Pancreas (tissue), 10 donors: Measurements from ENCODE around the gene SRPRB. TPM values are rescaled to one million over a fixed set of nuclear protein-coding genes. Genes with fewer than 3 reads are reported as not detected.

Experiments
- ATAC-seq, 4 donors: fragments of 200-7000 bp; cut with Tn5 transposase; one replicate each; pipeline versions ENCODE4 v1.8.0 to v1.9.1; 2020; ENCODE audit warnings: mild to moderate bottlenecking in 4 of 4, moderate library complexity in 4 of 4
- DNase-seq, 6 donors: peaks; one replicate each; pipeline ENCODE4 v3.0.0-alpha.2; 2020
- FAIRE-seq: peaks from 2 replicates; lab custom pipeline; 2012; peaks lifted over from hg19 to GRCh38; lab: Jason Lieb, UNC
- H3K27ac ChIP-seq, 4 donors: fragments of 200-600 bp; sonication (generic); 1 replicate in 3 of 4; 2 replicates in 1 of 4; pipeline versions ENCODE4 v1.5.0 to v1.8.0; 2020
- H3K27me3 ChIP-seq, 4 donors: fragments of 200-600 bp; one replicate each; pipeline ENCODE4 v1.8.0; 2021
- H3K36me3 ChIP-seq, 3 donors: fragments of 200-600 bp; sonication (generic) in 1 of 3; one replicate each; pipeline versions ENCODE4 v1.5.0 to v1.8.0; 2020 to 2021
- H3K4me1 ChIP-seq, 3 donors: fragments of 200-600 bp; one replicate each; pipeline ENCODE4 v1.8.0; 2021
- H3K4me3 ChIP-seq, 4 donors: fragments of 200-600 bp; sonication (generic) in 2 of 4; one replicate each; pipeline versions ENCODE4 v1.5.0 to v1.8.0; 2020 to 2021
- H3K9me3 ChIP-seq, 4 donors: fragments of 200-600 bp; one replicate each; pipeline ENCODE4 v1.8.0; 2021
- CTCF ChIP-seq, 4 donors: fragments of 200-600 bp; sonication (generic) in 3 of 4; IDR thresholded peaks; one replicate each; pipeline versions ENCODE4 v1.5.0 to v1.8.0; 2021; ENCODE audit warnings: antibody characterized with exemption in 4 of 4
- WGBS, 2 donors: extraction: QIAGEN DNeasy Blood & Tissue Kit; methylation state at CpG; one replicate each; pipeline ENCODE4 v1.1.7; 2013; 5-methylcytosine and 5-hydroxymethylcytosine counted together
- intact Hi-C, 3 donors: fragments of 100-400 bp; cut with DNase I; formaldehyde crosslinking; loops; one replicate each; pipeline versions ENCODE4 v1.11.1 to v1.14.2; 2022
- polyA plus RNA-seq, 2 donors: library from polyadenylated mRNA; stranded (reverse); fragments of 200-250 nt; gene quantifications; one replicate each; pipeline ENCODE4 v1.2.3, GENCODE V29; 2013
- total RNA-seq, 6 donors: library from RNA; stranded (reverse); fragmentation: NEBNext Ultra II Directional in 4 of 6; extraction: Animal tissue kit (Norgen Biotek cat#: 25700) in 4 of 6; gene quantifications; one replicate each; pipeline versions ENCODE4 v1.2.1 to v1.2.4, GENCODE V29; 2021 to 2023
- donor health status: healthy with polysubstance abuse.
- donor health status: DM: no; HTN: no; CAD: no; lungs with moderate emphysema.
- donor health status: DM: no; HTN: no; CAD: no.
- donor health status: control.
- donor health status: control.
- donor health status: Bipolar disorder and iron deficiency.
- donor health status: DM: yes; HTN: yes; CAD: no.
- donor health status: DM: no; HTN: no; CAD: no.
- donor health status: DM: no; HTN: no; CAD: no.
- donor health status: DM: yes; HTN: yes; CAD: no.

The SRPRB gene
- total and polyA plus RNA-seq, 8 donors, result 37.0 to 132 (median 75.3) TPM

GRCh38 chr3:133758964-133759739, 46.5 kb upstream of the SRPRB start:
- no peak for DNase-seq
- no peaks in the 10 kb centered on the region for H3K4me1 ChIP-seq
- FAIRE-seq, result no peak
- H3K9me3 ChIP-seq, result no peaks in the 10 kb centered on the region
- no peak overlapping the region for H3K27ac ChIP-seq
- no peak overlapping the region for H3K4me3 ChIP-seq
- no peak for ATAC-seq
- no peaks in the 10 kb centered on the region for H3K27me3 ChIP-seq
- intact Hi-C loops, result no loop called here
- TF ChIP-seq CTCF (IDR thresholded peaks at IDR 0.05), result no peak
- WGBS, 2 donors, result 90% methylated on average over 9 of the region's 9 CpGs
- H3K36me3 ChIP-seq, result no peaks in the 10 kb centered on the region

GRCh38 chr3:133759740-133760305, 45.8 kb upstream of the SRPRB start:
- intact Hi-C loops, result no loop called here
- no peak overlapping the region for H3K4me3 ChIP-seq
- no peaks in the 10 kb centered on the region for H3K9me3 ChIP-seq
- no peaks in the 10 kb centered on the region for H3K36me3 ChIP-seq
- no peaks in the 10 kb centered on the region for H3K27me3 ChIP-seq
- DNase-seq (no peak), ATAC-seq (no peak), FAIRE-seq (no peak)
- H3K27ac ChIP-seq, result no peak overlapping the region
- no peak for TF ChIP-seq CTCF (IDR thresholded peaks at IDR 0.05)
- no peaks in the 10 kb centered on the region for H3K4me1 ChIP-seq
- WGBS, 2 donors, result 73 to 76% methylated on average over 2 of the region's 2 CpGs

GRCh38 chr3:133760916-133761315, 44.7 kb upstream of the SRPRB start:
- ATAC-seq (no peak), DNase-seq (no peak), FAIRE-seq (no peak)
- H3K9me3 ChIP-seq, result no peaks in the 10 kb centered on the region
- no peak overlapping the region for H3K27ac ChIP-seq
- intact Hi-C loops, result no loop called here
- no peaks in the 10 kb centered on the region for H3K27me3 ChIP-seq
- no peak for TF ChIP-seq CTCF (IDR thresholded peaks at IDR 0.05)
- no peaks in the 10 kb centered on the region for H3K36me3 ChIP-seq
- no peaks in the 10 kb centered on the region for H3K4me1 ChIP-seq
- 82 to 91% methylated on average over 2 of the region's 2 CpGs for WGBS, 2 donors
- H3K4me3 ChIP-seq, result no peak overlapping the region

GRCh38 chr3:133761605-133762484, 43.8 kb upstream of the SRPRB start:
- Histone ChIP-seq H3K36me3 (no peaks in the 10 kb centered on the region), H3K4me1 (no peaks in the 10 kb centered on the region), H3K4me3 (no peak overlapping the region), H3K9me3 (no peaks in the 10 kb centered on the region), H3K27me3 (no peaks in the 10 kb centered on the region), H3K27ac (no peak overlapping the region)
- ATAC-seq, result no peak
- FAIRE-seq, result no peak
- 74 to 80% methylated on average over 6 of the region's 6 CpGs for WGBS, 2 donors
- no peak for TF ChIP-seq CTCF (IDR thresholded peaks at IDR 0.05)
- intact Hi-C loops, result no loop called here
- no peak for DNase-seq
